Measurements from ENCODE around the gene SP3. TPM values are rescaled to one million over a fixed set of nuclear protein-coding genes. Genes with fewer than 3 reads are reported as not detected.
A peak's percentile ranks its signal among the peaks of the same experiment; 100 is the strongest.

SP3 gene
- total RNA-seq, 4 donors from 2014 or later: 69.3 to 175 (median 82.9) TPM

DNA sequence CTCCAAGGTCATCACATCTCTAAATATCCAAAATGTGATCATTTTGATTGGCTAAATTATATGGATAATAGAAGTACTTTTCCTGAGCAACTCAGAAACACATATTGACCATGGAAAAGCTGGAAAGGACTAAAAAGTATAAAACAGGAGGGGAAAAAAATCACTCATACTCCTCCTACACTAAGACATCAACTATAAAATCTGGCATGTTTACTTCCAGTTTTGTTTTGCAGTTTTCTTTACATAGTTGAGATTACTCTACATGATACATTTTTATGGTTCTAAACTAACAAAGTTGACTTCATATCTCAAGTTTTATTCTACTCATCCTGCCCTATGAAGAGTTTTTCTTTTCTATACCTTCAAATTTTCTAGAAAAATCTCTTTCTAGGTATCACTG, 46.0 kb upstream of the SP3 start:
- DNase-seq (ENCODE audit: low spot score): no peak
- TF ChIP-seq, protein P1, sequence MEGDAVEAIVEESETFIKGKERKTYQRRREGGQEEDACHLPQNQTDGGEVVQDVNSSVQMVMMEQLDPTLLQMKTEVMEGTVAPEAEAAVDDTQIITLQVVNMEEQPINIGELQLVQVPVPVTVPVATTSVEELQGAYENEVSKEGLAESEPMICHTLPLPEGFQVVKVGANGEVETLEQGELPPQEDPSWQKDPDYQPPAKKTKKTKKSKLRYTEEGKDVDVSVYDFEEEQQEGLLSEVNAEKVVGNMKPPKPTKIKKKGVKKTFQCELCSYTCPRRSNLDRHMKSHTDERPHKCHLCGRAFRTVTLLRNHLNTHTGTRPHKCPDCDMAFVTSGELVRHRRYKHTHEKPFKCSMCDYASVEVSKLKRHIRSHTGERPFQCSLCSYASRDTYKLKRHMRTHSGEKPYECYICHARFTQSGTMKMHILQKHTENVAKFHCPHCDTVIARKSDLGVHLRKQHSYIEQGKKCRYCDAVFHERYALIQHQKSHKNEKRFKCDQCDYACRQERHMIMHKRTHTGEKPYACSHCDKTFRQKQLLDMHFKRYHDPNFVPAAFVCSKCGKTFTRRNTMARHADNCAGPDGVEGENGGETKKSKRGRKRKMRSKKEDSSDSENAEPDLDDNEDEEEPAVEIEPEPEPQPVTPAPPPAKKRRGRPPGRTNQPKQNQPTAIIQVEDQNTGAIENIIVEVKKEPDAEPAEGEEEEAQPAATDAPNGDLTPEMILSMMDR (IDR thresholded peaks at IDR 0.05): no peak
- ATAC-seq (ENCODE audit: low FRiP score): no peak

DNA sequence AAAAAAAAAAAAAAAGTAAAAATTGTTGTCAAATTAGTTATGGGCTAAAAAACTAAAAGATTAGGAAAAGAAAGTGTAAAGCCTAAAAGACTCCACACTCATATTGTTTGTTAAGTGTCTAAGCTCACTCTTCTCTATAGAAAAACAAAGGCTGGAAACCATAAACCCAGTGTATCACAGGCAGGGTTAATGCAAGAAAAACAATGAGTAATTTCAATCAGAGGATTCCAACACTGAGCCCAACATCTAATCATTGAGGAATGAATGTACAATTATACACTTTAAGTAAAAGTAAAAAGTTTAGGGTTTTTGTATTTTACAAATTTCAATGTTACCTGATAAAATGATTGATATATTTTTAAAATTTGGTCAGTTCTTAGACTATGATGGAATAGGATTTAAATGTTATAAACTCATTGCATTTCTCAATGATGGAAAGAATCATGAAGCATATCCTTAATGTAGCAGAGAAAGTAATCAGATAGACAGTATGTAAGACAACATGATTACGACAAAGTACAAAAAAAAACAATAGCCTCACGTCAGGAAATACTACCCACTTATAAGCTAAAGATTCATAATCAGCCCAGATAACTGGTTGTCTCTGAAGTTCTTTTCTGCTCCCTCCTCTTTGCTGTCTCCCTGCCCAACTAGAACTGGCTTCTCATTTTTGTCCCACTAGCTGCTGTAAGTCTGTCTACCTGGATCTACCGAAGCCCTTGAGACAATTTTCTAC, 44.5 kb upstream of the SP3 start:
- ATAC-seq (ENCODE audit: low FRiP score): no peak
- DNase-seq (ENCODE audit: low spot score): no peak
- TF ChIP-seq, protein P1 (IDR thresholded peaks at IDR 0.05): no peak

DNA sequence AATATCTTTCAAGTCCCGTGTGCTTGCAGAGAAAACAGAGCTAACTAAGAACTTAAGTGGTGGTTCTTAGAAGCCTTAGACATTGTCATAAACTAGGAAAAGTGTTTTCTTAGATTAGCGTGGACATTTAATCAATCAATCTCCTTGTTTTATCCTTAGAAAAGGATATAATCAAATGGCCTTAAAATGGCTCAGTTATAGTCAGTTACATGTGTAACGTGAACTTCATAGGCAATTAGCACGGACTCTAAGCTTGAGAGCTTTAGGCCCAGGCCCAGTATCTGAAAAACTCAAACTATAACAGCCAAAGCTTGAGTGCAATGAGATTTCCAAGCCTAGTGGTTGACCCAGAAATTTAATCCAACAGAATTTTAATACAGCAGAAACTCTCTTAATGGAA, 43.5 kb upstream of the SP3 start:
- TF ChIP-seq, protein P1 (IDR thresholded peaks at IDR 0.05): no peak
- ATAC-seq (ENCODE audit: low FRiP score) (no peak), DNase-seq (ENCODE audit: low spot score) (no peak)

DNA sequence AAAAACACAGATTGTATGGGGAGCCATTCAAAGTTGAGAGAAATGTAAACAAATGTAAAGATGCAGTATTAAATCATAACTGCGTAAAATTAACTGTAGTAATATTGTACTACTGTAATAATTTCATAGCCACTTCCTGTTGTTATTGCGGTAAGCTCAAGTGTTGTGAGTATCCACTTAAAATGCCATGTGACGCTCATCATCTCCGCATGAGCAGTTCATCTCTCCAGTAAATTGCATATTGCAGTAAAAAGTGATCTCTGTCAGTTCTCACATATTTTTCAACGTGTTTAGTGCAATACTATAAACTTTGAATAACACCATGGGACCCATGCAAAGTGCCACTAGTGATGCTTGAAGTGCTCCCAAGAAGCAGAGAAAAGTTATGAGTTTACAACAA, 41.8 kb upstream of the SP3 start:
- no peak for DNase-seq (ENCODE audit: low spot score)
- TF ChIP-seq, protein P1 (IDR thresholded peaks at IDR 0.05): no peak
- no peak for ATAC-seq (ENCODE audit: low FRiP score)

DNA sequence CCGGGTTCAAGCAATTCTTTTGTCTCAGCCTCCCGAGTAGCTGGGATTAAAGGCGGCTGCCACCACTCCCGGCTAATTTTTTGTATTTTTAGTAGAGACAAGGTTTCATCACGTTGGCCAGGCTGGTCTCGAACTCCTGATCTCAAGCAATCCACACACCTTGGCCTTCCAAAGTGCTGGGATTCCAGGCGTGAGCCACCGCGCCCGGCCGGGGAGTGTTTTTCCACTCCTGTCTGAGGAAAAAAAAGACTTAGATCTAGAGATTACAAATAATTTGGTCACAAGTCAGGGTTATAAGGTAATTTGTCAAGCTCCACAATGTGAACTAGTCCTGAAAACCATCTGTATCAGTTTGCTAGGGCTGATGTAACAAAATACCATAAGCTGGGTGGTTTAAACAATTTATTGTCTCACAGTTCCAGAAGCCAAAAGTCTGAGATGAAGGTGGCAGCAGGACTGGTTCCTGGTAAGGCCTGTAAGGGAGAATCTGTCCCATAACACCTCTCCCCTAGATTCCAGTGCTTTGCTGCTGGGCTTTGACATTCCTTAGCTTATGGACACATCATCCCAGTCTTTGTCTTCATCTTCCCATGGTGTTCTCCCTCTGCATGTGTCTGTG, 40.7 kb upstream of the SP3 start:
- ATAC-seq (ENCODE audit: low FRiP score) (no peak), DNase-seq (ENCODE audit: low spot score) (no peak)
- TF ChIP-seq, protein P1 (IDR thresholded peaks at IDR 0.05): no peak

DNA sequence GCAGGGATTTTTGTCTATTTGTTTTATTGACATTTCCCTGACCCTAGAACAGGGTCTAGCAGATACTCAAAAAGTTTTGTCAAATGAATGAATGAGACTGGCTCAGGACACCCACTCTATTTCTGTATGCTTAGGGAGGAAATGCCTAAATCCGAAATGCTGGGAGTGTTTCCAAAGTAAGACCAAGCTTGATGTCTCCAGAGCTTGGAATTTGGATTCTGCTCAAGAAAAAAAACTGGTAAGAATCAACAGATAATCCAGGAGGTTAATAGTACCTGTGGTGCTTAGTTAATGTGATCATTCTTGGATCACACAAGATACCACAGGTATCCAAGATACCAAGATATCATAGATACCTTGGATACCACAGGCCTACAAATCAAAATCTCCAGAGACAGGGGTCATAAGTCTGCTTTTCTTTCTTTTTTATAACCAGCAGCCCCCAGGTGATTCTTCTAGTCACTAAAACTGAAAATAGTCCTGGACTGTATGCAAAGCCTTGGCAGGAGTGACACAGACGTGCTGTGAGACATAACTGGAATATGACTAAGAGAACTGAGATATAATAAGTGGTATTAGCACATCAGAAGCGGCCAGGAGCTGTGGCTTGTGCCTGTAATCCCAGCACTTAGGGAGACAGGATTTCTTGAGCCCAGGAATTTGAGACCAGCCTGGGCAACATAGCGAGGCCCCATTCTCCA, 39.9 kb upstream of the SP3 start:
- DNase-seq (ENCODE audit: low spot score): no peak

More for the DNA sequence above, 39.9 kb upstream of the SP3 start:
- ATAC-seq (ENCODE audit: low FRiP score): peak; percentile 93
- TF ChIP-seq, protein P1 (IDR thresholded peaks at IDR 0.05): no peak
